Measurements from ENCODE around the gene NUBP1.

DNA sequence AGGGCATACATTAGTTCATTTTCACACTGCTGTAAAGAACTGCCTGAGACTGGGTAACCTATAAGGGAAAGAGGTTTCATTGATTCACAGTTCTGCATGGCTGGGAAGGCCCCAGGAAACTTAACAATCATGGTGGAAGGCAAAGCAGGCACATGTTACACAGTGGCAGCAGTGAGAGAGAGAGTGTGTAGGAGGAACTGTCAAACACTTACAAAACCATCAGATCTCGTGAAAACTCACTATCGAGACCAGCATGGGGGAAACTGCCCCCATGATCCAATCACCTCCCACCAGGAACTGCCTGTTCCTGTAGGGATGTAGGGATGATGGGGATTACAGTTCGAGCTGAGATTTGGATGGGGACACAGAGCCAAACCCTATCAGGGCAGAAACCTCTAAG is 17.2 kb downstream of the NUBP1 start:
- TF ChIP-seq POLR2A (IDR thresholded peaks at IDR 0.05; ENCODE audit: low read length) (no peak), GATA1 (IDR thresholded peaks at IDR 0.05; ENCODE audit: low read depth, low read length) (no peak)
